ENCODE results near the gene ATP1B2.

DNA sequence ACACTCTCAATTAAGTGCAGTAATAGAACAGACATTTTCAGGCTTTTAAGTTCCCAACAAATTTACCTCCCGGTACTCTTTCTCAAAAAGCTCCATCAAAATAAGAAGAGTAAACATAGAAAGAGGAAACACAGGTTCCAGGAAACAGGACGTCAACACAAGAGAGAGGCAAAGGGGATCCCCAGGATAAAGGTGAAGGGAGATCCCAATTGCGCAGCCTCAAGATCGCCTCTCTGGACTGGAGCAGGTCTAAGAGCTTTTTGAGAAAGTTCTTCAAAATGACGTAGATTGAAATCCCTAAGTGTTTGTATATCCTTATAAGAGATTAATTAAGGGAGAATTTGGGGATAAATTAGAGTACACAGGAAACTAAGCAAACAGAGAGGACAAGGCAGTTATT is 32.1 kb upstream of the ATP1B2 start:
- TF ChIP-seq, protein P1, sequence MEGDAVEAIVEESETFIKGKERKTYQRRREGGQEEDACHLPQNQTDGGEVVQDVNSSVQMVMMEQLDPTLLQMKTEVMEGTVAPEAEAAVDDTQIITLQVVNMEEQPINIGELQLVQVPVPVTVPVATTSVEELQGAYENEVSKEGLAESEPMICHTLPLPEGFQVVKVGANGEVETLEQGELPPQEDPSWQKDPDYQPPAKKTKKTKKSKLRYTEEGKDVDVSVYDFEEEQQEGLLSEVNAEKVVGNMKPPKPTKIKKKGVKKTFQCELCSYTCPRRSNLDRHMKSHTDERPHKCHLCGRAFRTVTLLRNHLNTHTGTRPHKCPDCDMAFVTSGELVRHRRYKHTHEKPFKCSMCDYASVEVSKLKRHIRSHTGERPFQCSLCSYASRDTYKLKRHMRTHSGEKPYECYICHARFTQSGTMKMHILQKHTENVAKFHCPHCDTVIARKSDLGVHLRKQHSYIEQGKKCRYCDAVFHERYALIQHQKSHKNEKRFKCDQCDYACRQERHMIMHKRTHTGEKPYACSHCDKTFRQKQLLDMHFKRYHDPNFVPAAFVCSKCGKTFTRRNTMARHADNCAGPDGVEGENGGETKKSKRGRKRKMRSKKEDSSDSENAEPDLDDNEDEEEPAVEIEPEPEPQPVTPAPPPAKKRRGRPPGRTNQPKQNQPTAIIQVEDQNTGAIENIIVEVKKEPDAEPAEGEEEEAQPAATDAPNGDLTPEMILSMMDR (IDR thresholded peaks at IDR 0.05; ENCODE audit: low read depth, low read length): no peak
- no peak for TF ChIP-seq EZH2phosphoT487 (IDR thresholded peaks at IDR 0.05; ENCODE audit: low read depth)
